Upper lobe of left lung (tissue), 4 donors: ENCODE data around the gene ITIH1.

Experiments used
- EP300 ChIP-seq, 4 donors: sonication (generic); formaldehyde crosslinking; IDR thresholded peaks; one replicate each; pipeline ENCODE4 v1.5.1; 2017; ENCODE audit warnings: antibody characterized with exemption in 4 of 4, control low read depth in 2 of 4
- POLR2A ChIP-seq, 4 donors: fragments of 450-650 bp; IDR thresholded peaks; one replicate each; pipeline ENCODE4 v1.5.1; 2016 to 2017; ENCODE audit warnings: antibody characterized with exemption in 4 of 4, mild to moderate bottlenecking in 2 of 4
- POLR2AphosphoS5 ChIP-seq, 2 donors: sonication (generic); formaldehyde crosslinking; IDR thresholded peaks; one replicate each; pipeline ENCODE4 v1.5.1; 2017; ENCODE audit warnings: antibody characterized with exemption in 2 of 2
- TF ChIP-seq, protein P1 (sequence below), 6 experiments: fragments of 450-650 bp in 4 of 6; fragments of 200-600 bp in 2 of 6; sonication (generic) in 2 of 6; IDR thresholded peaks; one replicate each; pipeline ENCODE4 v1.5.1; 2016 to 2019; ENCODE audit warnings: antibody characterized with exemption in 6 of 6

DNA sequence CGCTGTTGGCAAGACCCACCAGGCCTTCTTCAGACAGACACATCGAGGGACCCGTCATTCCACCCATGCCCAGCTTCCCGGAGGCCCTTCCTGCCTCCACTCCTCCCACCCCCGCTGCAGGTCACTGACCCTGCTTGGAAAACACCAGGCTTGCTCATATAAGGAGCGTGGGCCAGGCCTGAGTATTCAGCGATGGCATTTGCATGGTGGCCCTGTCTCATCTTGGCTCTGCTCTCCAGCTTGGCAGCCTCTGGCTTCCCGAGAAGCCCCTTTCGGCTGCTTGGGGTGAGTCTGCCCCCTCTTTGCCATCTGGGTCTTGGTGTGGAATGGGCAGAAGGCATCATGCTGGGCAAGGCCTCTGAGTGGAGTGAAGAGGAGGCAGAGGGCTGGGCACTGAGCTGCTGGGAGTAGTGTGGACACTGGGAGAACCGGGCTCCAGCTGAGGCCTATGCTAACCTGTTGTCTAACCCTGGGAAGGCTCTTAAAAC is 17.3 kb downstream of the ITIH1 start, which contains the start of gene ITIH3:
- no peak for TF ChIP-seq POLR2A (IDR thresholded peaks at IDR 0.05)
- TF ChIP-seq, protein P1, sequence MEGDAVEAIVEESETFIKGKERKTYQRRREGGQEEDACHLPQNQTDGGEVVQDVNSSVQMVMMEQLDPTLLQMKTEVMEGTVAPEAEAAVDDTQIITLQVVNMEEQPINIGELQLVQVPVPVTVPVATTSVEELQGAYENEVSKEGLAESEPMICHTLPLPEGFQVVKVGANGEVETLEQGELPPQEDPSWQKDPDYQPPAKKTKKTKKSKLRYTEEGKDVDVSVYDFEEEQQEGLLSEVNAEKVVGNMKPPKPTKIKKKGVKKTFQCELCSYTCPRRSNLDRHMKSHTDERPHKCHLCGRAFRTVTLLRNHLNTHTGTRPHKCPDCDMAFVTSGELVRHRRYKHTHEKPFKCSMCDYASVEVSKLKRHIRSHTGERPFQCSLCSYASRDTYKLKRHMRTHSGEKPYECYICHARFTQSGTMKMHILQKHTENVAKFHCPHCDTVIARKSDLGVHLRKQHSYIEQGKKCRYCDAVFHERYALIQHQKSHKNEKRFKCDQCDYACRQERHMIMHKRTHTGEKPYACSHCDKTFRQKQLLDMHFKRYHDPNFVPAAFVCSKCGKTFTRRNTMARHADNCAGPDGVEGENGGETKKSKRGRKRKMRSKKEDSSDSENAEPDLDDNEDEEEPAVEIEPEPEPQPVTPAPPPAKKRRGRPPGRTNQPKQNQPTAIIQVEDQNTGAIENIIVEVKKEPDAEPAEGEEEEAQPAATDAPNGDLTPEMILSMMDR (IDR thresholded peaks at IDR 0.05) = no peak
- TF ChIP-seq POLR2AphosphoS5 (IDR thresholded peaks at IDR 0.05) = no peak
- TF ChIP-seq EP300 (IDR thresholded peaks at IDR 0.05) = no peak
